KMS-11 (cell line): ENCODE measurements around the gene BUD13.

Source experiments
- H2AFZ ChIP-seq: fragments of 200-600 bp; sonication (generic); 2 replicates; pipeline ENCODE4 v1.6.1; 2016; ENCODE audit warnings: antibody characterized with exemption, mixed run types, low read depth
- H3K27ac ChIP-seq: fragments of 200-600 bp; sonication (generic); 2 replicates; pipeline ENCODE4 v1.6.1; 2016; ENCODE audit warnings: mild to moderate bottlenecking, mixed run types
- H3K27me3 ChIP-seq: fragments of 200-600 bp; sonication (generic); 2 replicates; pipeline ENCODE4 v1.6.1; 2017; ENCODE audit warnings: mild to moderate bottlenecking, low read depth, mixed run types, moderate library complexity; ENCODE audit not compliant: insufficient read depth
- H3K36me3 ChIP-seq: fragments of 200-600 bp; sonication (generic); 2 replicates; pipeline ENCODE4 v1.6.1; 2017; ENCODE audit warnings: mild to moderate bottlenecking, mixed run types; ENCODE audit not compliant: insufficient read depth
- H3K4me1 ChIP-seq: fragments of 200-600 bp; sonication (generic); 2 replicates; pipeline ENCODE4 v1.6.1; 2016; ENCODE audit warnings: mild to moderate bottlenecking, low read depth, mixed run types; ENCODE audit not compliant: poor library complexity, severe bottlenecking
- H3K4me2 ChIP-seq: fragments of 200-600 bp; sonication (generic); 2 replicates; pipeline ENCODE4 v1.7.0; 2016; ENCODE audit warnings: mild to moderate bottlenecking, mixed run types
- H3K4me3 ChIP-seq: fragments of 200-600 bp; sonication (generic); IDR thresholded peaks from 2 replicates; pipeline ENCODE4 v1.6.1; 2017; ENCODE audit warnings: low read depth, low read length, mixed read lengths; ENCODE audit not compliant: insufficient read depth
- H3K79me2 ChIP-seq: fragments of 200-600 bp; sonication (generic); 2 replicates; pipeline ENCODE4 v1.6.1; 2016; ENCODE audit warnings: low read depth, mixed run types; ENCODE audit not compliant: insufficient read depth
- H3K9ac ChIP-seq: fragments of 200-600 bp; sonication (generic); 2 replicates; pipeline ENCODE4 v1.6.1; 2016; ENCODE audit warnings: mild to moderate bottlenecking, mixed run types
- H4K20me1 ChIP-seq: fragments of 200-600 bp; sonication (generic); 2 replicates; pipeline ENCODE4 v1.6.1; 2016; ENCODE audit warnings: mild to moderate bottlenecking, mixed run types; ENCODE audit not compliant: insufficient read depth
- TF ChIP-seq, protein P1 (sequence below): fragments of 200-600 bp; sonication (generic); conservative IDR thresholded peaks from 2 replicates; pipeline ENCODE4 v1.6.1; 2017; ENCODE audit warnings: low read depth, mild to moderate bottlenecking, antibody characterized with exemption, low read length, moderate library complexity, mixed read lengths

The BUD13 gene

DNA sequence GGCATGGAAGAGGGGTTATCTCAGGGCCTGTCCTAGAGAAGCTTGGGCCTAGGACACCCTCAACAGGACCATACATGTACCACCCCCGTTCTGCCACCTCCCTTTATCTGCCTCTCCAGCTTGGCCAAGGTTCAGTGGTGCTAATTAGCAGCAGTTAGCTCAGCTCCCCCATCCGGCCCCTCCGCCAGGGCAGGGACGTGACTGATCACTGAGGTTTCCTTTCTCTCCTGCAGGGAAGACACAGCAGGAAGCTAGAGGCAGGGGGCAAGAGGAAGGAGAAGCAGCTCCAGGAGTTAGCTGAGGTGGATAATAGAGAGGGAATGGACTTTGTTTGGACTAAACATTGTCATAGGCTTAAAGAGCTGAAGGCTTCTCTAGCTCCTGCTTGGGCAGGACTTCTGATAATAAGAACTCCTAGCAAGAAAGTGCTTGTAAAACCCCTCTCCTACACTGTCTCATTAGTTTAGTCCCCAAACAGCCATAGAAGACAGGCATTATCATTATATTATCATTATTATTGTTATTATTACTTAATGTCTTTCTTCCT lies 53.8 kb downstream of the BUD13 start:
- no peak overlapping the region for H2AFZ ChIP-seq

DNA sequence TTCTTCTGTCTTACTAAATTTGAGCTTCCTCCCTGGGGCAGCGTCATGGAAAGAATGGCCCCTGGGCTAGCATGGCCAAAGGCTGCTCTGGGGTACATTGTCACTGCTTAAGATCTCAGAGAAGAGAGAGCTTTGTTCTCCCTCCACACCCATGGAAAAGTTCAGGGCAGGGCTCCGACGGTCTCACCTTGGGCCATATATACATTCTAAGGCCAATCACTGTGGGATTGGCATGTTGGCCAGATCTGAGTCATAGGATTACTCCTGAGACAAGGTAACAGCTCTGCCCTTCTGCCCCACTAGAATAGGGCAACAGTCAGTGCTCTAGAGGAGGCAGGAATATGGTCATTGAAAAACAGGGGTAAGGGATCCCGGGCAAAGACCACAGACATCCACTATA lies 56.2 kb downstream of the BUD13 start:
- no peak overlapping the region for H3K27ac ChIP-seq
- H3K79me2 ChIP-seq: no peaks in the 10 kb centered on the region
- H2AFZ ChIP-seq: no peak overlapping the region
- H3K27me3 ChIP-seq: no peaks in the 10 kb centered on the region
- TF ChIP-seq, protein P1, sequence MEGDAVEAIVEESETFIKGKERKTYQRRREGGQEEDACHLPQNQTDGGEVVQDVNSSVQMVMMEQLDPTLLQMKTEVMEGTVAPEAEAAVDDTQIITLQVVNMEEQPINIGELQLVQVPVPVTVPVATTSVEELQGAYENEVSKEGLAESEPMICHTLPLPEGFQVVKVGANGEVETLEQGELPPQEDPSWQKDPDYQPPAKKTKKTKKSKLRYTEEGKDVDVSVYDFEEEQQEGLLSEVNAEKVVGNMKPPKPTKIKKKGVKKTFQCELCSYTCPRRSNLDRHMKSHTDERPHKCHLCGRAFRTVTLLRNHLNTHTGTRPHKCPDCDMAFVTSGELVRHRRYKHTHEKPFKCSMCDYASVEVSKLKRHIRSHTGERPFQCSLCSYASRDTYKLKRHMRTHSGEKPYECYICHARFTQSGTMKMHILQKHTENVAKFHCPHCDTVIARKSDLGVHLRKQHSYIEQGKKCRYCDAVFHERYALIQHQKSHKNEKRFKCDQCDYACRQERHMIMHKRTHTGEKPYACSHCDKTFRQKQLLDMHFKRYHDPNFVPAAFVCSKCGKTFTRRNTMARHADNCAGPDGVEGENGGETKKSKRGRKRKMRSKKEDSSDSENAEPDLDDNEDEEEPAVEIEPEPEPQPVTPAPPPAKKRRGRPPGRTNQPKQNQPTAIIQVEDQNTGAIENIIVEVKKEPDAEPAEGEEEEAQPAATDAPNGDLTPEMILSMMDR: no peak
- H3K4me1 ChIP-seq: no peaks in the 10 kb centered on the region
- H3K4me3 ChIP-seq: no peak overlapping the region
- H3K4me2 ChIP-seq: no peak overlapping the region
- no peaks in the 10 kb centered on the region for H3K36me3 ChIP-seq
- no peak overlapping the region for H3K9ac ChIP-seq
- no peaks in the 10 kb centered on the region for H4K20me1 ChIP-seq

More for the DNA sequence above, 53.8 kb downstream of the BUD13 start:
- Histone ChIP-seq H3K4me1 (no peaks in the 10 kb centered on the region), H3K79me2 (no peaks in the 10 kb centered on the region), H3K9ac (no peak overlapping the region), H3K27ac (no peak overlapping the region), H3K4me3 (no peak overlapping the region), H4K20me1 (no peaks in the 10 kb centered on the region), H3K27me3 (no peaks in the 10 kb centered on the region), H3K36me3 (no peaks in the 10 kb centered on the region), H3K4me2 (no peak overlapping the region)
- TF ChIP-seq, protein P1: no peak

DNA sequence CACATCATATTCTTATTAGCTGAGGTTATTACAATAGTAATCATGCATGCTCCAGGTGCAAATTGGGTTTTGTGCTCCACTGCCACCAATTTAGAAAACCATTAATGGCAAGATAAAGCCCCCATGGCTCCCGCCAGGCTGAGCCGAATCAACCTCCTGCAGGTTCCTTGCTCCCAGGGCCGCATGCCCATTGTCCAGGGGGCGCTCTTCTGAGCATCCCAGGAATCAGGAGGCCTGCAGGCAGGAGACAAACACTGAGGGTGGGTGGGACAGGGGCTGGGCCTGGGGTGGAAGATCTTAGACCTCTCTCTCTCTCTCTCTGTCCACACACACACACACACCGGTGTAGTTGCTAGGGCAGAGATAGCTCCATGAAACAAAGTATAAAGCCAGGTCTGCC lies 57.4 kb downstream of the BUD13 start:
- Histone ChIP-seq H3K27ac (no peak overlapping the region), H2AFZ (no peak overlapping the region), H3K79me2 (no peaks in the 10 kb centered on the region), H3K27me3 (no peaks in the 10 kb centered on the region), H3K4me1 (no peaks in the 10 kb centered on the region), H4K20me1 (no peaks in the 10 kb centered on the region), H3K4me3 (no peak overlapping the region), H3K4me2 (no peak overlapping the region), H3K9ac (no peak overlapping the region), H3K36me3 (no peaks in the 10 kb centered on the region)
- TF ChIP-seq, protein P1: no peak

DNA sequence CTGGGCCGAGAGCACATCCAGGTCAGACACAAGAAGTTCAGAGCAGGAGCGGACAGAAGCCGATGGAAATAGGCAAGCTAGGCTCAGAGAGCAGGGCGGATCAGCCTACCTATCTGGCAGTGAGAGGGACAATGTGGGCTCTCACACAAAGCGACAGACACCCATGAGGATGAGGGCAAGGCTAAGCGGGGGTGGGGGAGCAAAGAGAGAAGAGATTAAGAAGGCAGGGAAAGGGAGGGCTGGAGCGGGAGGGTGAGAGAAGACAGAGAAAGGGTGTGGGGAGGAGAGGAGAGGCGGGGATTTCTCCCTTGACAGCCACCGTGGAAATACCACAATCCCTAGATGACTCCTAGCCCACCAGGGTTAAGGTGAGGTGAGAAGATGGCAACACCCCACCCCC lies 57.9 kb downstream of the BUD13 start:
- Histone ChIP-seq H3K27me3 (no peaks in the 10 kb centered on the region), H2AFZ (no peak overlapping the region), H3K27ac (no peak overlapping the region), H3K4me3 (no peak overlapping the region), H3K9ac (no peak overlapping the region), H3K4me1 (no peaks in the 10 kb centered on the region), H4K20me1 (no peaks in the 10 kb centered on the region), H3K36me3 (no peaks in the 10 kb centered on the region), H3K79me2 (no peaks in the 10 kb centered on the region), H3K4me2 (no peak overlapping the region)
- TF ChIP-seq, protein P1: no peak
